NB4 (cell line): Measurements from ENCODE around the gene TTC4.

Source experiments
- CTCF ChIP-seq: IDR thresholded peaks from one replicate; pipeline ENCODE4 v1.5.1; 2012; ENCODE audit warnings: low read depth, low read length
- MAX ChIP-seq: IDR thresholded peaks from 2 replicates; pipeline ENCODE4 v1.6.1; 2011; ENCODE audit warnings: low read depth, low read length
- POLR2A ChIP-seq: IDR thresholded peaks from 2 replicates; pipeline ENCODE4 v1.6.1; 2011; ENCODE audit warnings: mild to moderate bottlenecking; ENCODE audit not compliant: insufficient read length; ENCODE audit errors: extremely low read depth

- TF ChIP-seq CTCF (no peak), MAX (no peak), POLR2A (no peak)
Observed at GRCh38 chr1:54750596-54750995, 34.9 kb downstream of the TTC4 start.
